AG08396 (cell line): ENCODE data around the gene PRDM15.

Source experiments
- DNase-seq: peaks from one replicate; pipeline ENCODE4 v3.0.0; 2012; ENCODE audit warnings: low spot score, mixed read lengths

PRDM15 gene

DNA sequence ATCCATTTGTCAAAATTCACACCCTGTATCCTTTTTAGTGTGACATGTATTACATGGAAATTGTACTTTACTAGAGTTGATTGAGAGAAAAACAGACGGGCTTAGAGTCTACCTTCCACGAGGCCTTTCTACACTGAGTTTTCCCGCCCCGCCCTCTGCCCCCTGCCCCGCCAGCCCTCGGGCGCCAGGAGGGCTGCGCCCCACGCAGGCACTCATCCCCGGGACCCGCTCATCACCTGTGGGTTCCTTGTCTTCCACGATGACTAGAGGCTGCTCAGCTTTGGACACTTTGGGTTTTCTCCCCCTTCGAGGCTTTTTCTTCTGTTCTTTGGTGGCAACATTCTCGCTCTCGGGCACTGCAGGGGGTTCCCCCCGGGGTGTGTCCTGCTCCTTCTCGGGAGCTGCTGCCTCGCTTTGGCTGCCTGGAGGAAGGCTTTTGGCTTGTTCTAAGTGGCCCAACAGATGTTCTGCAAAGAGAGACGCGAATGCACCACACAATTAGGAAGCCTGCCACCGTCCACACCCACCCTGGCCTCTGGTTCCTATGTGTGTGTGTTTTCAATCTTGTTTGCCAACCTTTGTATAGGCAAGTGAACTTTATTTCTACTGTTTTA, 39.6 kb downstream of the PRDM15 start:
- DNase-seq: no peak

DNA sequence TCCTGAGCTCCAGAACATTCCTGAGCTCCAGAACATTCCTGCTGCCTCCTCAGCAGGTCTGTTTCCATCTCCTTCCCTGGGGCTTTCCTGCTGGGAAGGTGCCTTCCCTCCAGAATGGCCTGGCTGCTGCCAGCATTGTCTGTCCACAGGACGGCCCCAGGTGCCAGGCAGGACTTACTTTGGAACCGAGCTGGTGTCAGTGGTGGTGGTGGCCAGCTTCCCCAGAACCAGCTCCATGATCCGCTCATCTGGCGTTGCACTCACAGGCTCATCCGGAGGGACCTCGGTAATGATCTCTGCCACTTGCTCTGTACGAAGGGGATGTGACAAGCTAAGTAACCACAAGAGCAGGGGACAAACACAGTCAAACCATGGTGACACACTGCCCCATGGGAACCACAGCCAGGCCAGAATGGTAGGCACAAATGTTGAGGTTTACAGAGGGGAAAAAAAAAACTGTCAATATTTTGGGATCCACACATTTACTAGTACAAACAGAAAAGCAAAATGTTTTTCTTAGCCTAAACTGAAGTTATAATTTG, 41.3 kb downstream of the PRDM15 start:
- no peak for DNase-seq

- DNase-seq: no peak
Measured at GRCh38 chr21:41836166-41837015, 42.8 kb downstream of the PRDM15 start.

- DNase-seq: no peak
Measured at GRCh38 chr21:41835711-41836154, 43.4 kb downstream of the PRDM15 start.

DNA sequence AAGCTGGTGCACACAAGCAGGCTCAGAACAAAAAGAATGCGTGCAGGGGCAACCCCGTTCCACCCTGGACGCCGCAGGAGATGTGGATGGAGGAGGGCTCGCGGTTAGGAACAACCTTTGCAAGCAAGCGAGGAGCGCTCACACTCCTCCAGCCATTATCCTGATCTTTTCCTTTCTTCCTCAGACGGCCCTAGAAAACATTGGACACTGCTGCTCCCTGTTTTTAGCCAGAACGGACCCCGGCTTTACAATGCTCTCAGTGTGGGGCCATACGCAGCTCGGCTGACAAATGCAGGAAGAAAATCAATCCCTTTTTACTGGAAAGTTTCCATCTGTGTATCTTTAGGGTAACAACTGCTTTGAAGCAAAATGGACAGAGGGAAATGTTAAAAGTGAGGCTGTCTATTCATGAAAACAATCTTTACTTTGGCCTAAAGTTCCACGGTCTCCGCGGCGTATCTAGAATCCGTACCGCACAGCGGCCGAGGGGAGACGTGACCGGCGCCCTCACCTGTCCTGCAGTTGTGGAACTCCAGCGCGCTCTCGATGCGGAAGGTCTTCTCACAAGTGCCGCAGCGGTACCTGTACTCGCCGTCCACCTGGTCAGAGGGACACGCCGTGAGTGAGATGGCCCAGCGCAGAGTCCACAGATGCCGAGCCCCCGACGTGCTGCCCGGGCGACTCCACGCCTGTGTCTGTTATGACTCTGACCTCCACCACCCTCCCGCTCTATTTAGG, 44.0 kb downstream of the PRDM15 start:
- DNase-seq: no peak

GRCh38 chr21:41834252-41834925, 44.8 kb downstream of the PRDM15 start:
- DNase-seq: no peak

GRCh38 chr21:41833497-41834115, 45.5 kb downstream of the PRDM15 start:
- no peak for DNase-seq

- DNase-seq: no peak
Measured at GRCh38 chr21:41832596-41833496, 46.3 kb downstream of the PRDM15 start.

- DNase-seq: no peak
Measured at GRCh38 chr21:41831866-41832595, 47.1 kb downstream of the PRDM15 start.

DNA sequence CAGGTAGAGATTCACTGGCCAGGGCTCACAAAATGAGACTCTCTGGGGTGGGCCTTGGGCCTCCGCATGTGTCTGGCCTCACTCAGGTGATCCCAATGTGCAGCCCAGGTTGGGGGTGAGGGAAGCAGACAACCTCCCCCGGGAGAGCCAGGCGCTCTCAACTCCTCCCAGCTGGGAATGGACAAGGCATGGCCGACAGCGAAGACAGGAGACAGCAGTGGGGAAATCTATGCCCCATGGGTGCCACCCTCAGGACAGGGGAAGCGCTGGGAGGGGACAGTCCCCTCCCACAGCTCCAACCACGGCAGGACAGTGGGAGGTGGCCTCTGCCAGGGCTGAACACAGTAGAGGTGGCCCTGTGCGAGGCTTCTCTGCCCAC, 47.7 kb downstream of the PRDM15 start:
- DNase-seq: no peak

- DNase-seq: no peak
Measured at GRCh38 chr21:41830764-41831452, 48.2 kb downstream of the PRDM15 start.

DNA sequence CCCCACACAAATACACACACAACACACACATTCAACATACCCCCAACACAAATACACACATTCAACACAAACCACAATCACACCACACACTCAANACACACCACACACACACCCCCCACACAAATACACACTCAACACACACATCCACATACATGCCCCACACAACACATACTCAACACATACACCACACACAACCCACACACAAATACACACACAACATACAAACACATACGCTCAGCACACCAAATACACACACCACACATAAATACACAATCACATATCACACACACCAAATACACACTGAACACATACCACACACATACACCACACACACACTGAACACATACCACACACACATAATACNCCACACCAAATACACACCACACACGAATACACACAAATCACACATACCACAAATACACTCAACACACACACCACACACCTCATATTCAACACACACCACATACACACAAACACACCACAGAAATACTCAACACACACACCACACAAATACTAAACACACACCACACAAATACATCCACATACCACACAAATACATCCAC, 48.9 kb downstream of the PRDM15 start:
- DNase-seq: no peak

- no peak for DNase-seq
Measured at GRCh38 chr21:41828884-41829360, 50.2 kb downstream of the PRDM15 start.

DNA sequence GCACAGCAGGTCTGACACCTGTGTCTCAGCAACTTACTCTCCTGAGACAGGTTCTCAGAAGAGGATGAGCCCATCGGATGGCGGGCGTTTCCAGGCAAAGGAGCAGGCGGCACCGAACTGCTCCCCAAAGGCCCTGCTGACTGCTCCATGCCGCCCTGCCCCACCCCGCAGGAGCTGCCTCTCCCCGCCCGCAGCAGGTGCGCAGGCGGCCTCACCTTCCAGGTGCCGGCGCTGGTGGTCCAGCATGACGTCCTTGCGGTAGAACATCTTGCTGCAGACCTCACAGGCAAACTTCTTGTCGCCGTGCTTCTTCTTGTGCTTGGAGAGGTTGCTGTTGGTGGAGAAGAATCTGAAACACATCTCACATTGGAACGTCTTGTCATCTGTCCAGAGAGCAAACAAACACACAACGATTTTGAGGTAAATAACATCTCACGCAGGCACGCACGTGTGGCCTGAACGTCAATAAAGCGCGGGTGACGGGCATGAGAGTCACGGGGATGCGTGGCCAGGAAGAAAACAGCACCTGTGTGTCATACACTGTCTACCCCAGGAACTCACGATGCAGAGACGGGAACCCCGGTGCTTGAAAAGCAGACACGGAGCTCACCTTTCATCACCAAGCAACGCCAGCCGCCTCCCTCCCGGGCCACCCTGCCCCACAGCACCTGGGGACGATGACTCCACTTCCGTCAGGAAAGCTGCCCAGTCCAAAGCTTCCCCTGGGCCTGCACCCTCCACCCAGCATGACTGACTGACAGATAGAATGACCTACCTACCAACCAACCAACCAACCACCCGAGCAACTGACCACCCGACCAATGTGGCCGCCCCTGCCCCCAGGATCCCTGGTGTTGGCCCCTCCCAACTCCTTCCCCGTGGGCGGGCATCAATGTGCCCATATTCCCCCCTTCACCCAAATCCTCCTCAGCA, 50.9 kb downstream of the PRDM15 start:
- DNase-seq: no peak

- DNase-seq: no peak
Measured at GRCh38 chr21:41825881-41826280, 53.3 kb downstream of the PRDM15 start.

- no peak for DNase-seq
Measured at GRCh38 chr21:41825216-41825615, 53.9 kb downstream of the PRDM15 start.

DNA sequence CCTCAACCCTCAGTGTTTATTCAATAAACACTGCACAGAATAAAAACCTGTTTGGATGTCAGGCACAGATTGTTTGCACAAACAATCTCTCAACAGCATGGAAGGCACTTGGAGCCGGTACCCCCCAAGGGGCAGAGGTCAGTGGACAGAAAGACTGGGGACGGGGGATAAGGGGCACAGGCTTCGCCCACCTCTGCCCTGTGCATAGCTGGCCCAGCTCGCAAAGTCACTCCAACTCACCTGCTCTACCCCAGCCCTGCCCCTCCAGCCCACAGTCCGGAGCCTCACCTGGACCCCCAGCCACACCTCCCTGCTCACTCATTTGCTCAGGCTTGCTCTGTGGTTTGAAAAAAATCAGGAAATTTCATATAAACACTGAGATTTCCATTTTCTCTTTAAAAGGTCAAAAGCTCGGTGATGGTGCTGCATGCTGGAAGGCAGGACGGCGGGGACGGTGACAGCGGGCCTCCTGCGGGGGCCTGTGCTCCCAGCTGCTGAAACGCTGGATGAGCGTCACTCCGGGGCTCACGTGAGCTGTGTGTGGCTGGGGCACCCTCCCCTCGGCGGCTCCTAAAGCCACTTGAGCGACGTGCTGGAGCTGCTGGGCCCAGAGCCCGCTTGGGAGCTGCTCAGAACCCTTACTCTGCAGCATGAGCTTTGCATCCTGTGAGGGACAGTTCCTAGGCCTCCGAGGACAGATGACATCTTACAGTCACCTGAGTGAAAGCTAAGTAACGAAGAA, 54.5 kb downstream of the PRDM15 start:
- DNase-seq: no peak
